B cell (primary cell): ENCODE measurements around the gene NTNG1. TPM values are rescaled to one million over a fixed set of nuclear protein-coding genes. Genes with fewer than 3 reads are reported as not detected.

Experiments
- ATAC-seq: fragments of 200-7000 bp; cut with Tn5 transposase; one replicate; pipeline ENCODE4 v1.10.0; 2021; ENCODE audit warnings: low read depth, mild to moderate bottlenecking, moderate number of reproducible peaks, moderate library complexity
- CTCF ChIA-PET: fragments of 350-600 bp; sonication (Branson Sonifier 250); formaldehyde crosslinking; loops from one replicate; lab custom pipeline; 2021; ENCODE audit warnings: antibody characterized with exemption, inconsistent platforms; lab: Charles Lee
- POLR2A ChIA-PET: fragments of 350-600 bp; sonication (Branson Sonifier 250); formaldehyde crosslinking; loops from one replicate; lab custom pipeline; 2021; ENCODE audit warnings: antibody characterized with exemption; lab: Charles Lee
- DNase-seq: peaks from one replicate; pipeline ENCODE4 v3.0.0; 2013
- H2AFZ ChIP-seq: 2 replicates; pipeline ENCODE4 v1.6.1; 2012; ENCODE audit warnings: mild to moderate bottlenecking, low read depth, low read length; ENCODE audit not compliant: insufficient read depth, poor library complexity, severe bottlenecking
- H3K27ac ChIP-seq, 2 donors: 1 replicate in 1 of 2; 2 replicates in 1 of 2; pipeline ENCODE4 v1.5.1; 2012 to 2013; ENCODE audit warnings: low read length in 2 of 2, mild to moderate bottlenecking in 2 of 2, moderate library complexity in 1 of 2
- H3K27me3 ChIP-seq, 4 experiments: fragments of 200-600 bp in 1 of 4; sonication (generic) in 1 of 4; replicated peaks in 1 of 4; 1 replicate in 2 of 4; 2 replicates in 2 of 4; pipeline versions ENCODE4 v1.6.1 to v1.7.0; 2013 to 2016; ENCODE audit warnings: low read length in 3 of 4, mild to moderate bottlenecking in 2 of 4, mixed read lengths in 1 of 4, moderate library complexity in 1 of 4; ENCODE audit not compliant: insufficient read depth in 4 of 4, control insufficient read depth in 3 of 4; ENCODE audit errors: control extremely low read depth in 1 of 4
- H3K36me3 ChIP-seq, 2 experiments: replicated peaks in 1 of 2; 1 replicate in 1 of 2; 2 replicates in 1 of 2; pipeline versions ENCODE4 v1.6.1 to v1.7.1; 2013; ENCODE audit warnings: low read length in 1 of 2; ENCODE audit not compliant: insufficient read depth in 2 of 2, control insufficient read depth in 1 of 2; ENCODE audit errors: control extremely low read depth in 1 of 2, extremely low read depth in 1 of 2
- H3K4me1 ChIP-seq, 2 donors: fragments of 200-600 bp in 1 of 2; sonication (generic) in 1 of 2; 1 replicate in 1 of 2; 2 replicates in 1 of 2; pipeline versions ENCODE4 v1.5.1 to v1.6.1; 2013 to 2017; ENCODE audit warnings: low read length in 2 of 2; ENCODE audit not compliant: control insufficient read depth in 2 of 2, insufficient read depth in 2 of 2
- H3K4me2 ChIP-seq: replicated peaks from 2 replicates; pipeline ENCODE3; 2012; ENCODE audit warnings: mild to moderate bottlenecking, low read depth, low read length; ENCODE audit not compliant: poor library complexity, severe bottlenecking
- H3K4me3 ChIP-seq, 5 experiments: fragments of 200-600 bp in 1 of 5; sonication (generic) in 1 of 5; 1 replicate in 3 of 5; 2 replicates in 2 of 5; pipeline versions ENCODE4 v1.5.1 to v1.7.0; 2011 to 2016; ENCODE audit warnings: low read length in 4 of 5, mild to moderate bottlenecking in 4 of 5, low read depth in 2 of 5, control low read depth in 1 of 5, moderate library complexity in 1 of 5; ENCODE audit not compliant: insufficient read depth in 1 of 5; ENCODE audit errors: control extremely low read depth in 1 of 5, extremely low read depth in 1 of 5
- H3K79me2 ChIP-seq: fragments of 200-600 bp; sonication (generic); one replicate; pipeline ENCODE4 v1.6.0; 2016; ENCODE audit warnings: low read length; ENCODE audit not compliant: control insufficient read depth, insufficient read depth
- H3K9ac ChIP-seq: fragments of 200-600 bp; sonication (generic); 2 replicates; pipeline ENCODE4 v1.6.1; 2017; ENCODE audit warnings: mild to moderate bottlenecking, low read length, moderate library complexity
- H3K9me3 ChIP-seq, 3 donors: one replicate each; pipeline versions ENCODE4 v1.6.1 to v1.7.1; 2013; ENCODE audit warnings: low read length in 2 of 3; ENCODE audit not compliant: control insufficient read depth in 2 of 3, insufficient read depth in 1 of 3; ENCODE audit errors: control extremely low read depth in 1 of 3
- H4K20me1 ChIP-seq: 2 replicates; pipeline ENCODE4 v1.6.0; 2012; ENCODE audit warnings: mild to moderate bottlenecking, low read length; ENCODE audit not compliant: insufficient read depth, control insufficient read depth, poor library complexity, severe bottlenecking
- H3K27ac Mint-ChIP-seq: one replicate; pipeline ENCODE4 v1.8.0; 2021; ENCODE audit warnings: mixed read lengths
- H3K27me3 Mint-ChIP-seq: one replicate; pipeline ENCODE4 v1.8.0; 2021; ENCODE audit warnings: mixed read lengths
- H3K4me1 Mint-ChIP-seq: one replicate; pipeline ENCODE4 v1.8.0; 2021; ENCODE audit warnings: mixed read lengths
- H3K4me3 Mint-ChIP-seq: one replicate; pipeline ENCODE4 v1.8.0; 2021; ENCODE audit warnings: mixed read lengths
- H3K9me3 Mint-ChIP-seq: one replicate; pipeline ENCODE4 v1.8.0; 2022; ENCODE audit warnings: mixed read lengths; ENCODE audit not compliant: insufficient read depth
- CTCF ChIP-seq: fragments of 200-600 bp; IDR thresholded peaks from one replicate; pipeline ENCODE4 v1.8.0; 2022; ENCODE audit warnings: antibody characterized with exemption, mild to moderate bottlenecking
- EZH2 ChIP-seq: IDR thresholded peaks from 2 replicates; pipeline ENCODE4 v1.6.1; 2012; ENCODE audit warnings: borderline replicate concordance, low read depth, mild to moderate bottlenecking, moderate library complexity, low read length; ENCODE audit not compliant: insufficient read depth, poor library complexity, severe bottlenecking
- WGBS: methylation state at CpG from one replicate; pipeline ENCODE4 v1.1.5; 2013; ENCODE audit warnings: missing lambda C conversion rate; ENCODE audit not compliant: insufficient coverage; 5-methylcytosine and 5-hydroxymethylcytosine counted together
- intact Hi-C: fragments of 100-400 bp; cut with micrococcal nuclease; formaldehyde crosslinking; loops from one replicate; pipeline ENCODE4 v1.10.0; 2022
- polyA plus RNA-seq: library from polyadenylated mRNA; depleted of rRNA; stranded (reverse); fragments of >200 nt; gene quantifications from 2 replicates; pipeline ENCODE4 v1.2.3, GENCODE V29; 2012
- total RNA-seq, 2 donors: library from RNA; stranded (reverse); fragments of 120-200 nt in 1 of 2; gene quantifications; 1 replicate in 1 of 2; 2 replicates in 1 of 2; pipeline versions ENCODE4 v1.2.3 to v1.2.4, GENCODE V29; 2013 to 2022

NTNG1 gene
- total and polyA plus RNA-seq, 2 donors (not counting 1 experiment from before 2014, with no cell fraction given), result 2.8 to 3.7 TPM

- H3K4me3 Mint-ChIP-seq, result no peak overlapping the region
- ATAC-seq (no peak), DNase-seq (no peak)
- no peaks in the 10 kb centered on the region for H3K27me3 ChIP-seq
- ChIA-PET CTCF (no interaction called here), POLR2A (no interaction called here)
- no peak overlapping the region for H3K9ac ChIP-seq
- H4K20me1 ChIP-seq, result no peaks in the 10 kb centered on the region
- H3K4me2 ChIP-seq, result no peak overlapping the region
- intact Hi-C loops, result no loop called here
- H3K27ac Mint-ChIP-seq, result no peak overlapping the region
- TF ChIP-seq EZH2 (no peak), CTCF (no peak)
- H3K36me3 ChIP-seq, result no peaks in the 10 kb centered on the region
- no peak overlapping the region for H3K4me3 ChIP-seq
- no peak overlapping the region for H3K27ac ChIP-seq
- H3K27me3 Mint-ChIP-seq, result no peaks in the 10 kb centered on the region
- H3K4me1 Mint-ChIP-seq, result peaks cover 11% of the 10 kb centered on the region
- H3K9me3 ChIP-seq, result no peaks in the 10 kb centered on the region
- WGBS, result 100% methylated on average over 2 of the region's 2 CpGs
- H3K79me2 ChIP-seq, result no peaks in the 10 kb centered on the region
- no peak overlapping the region for H2AFZ ChIP-seq
- no peaks in the 10 kb centered on the region for H3K4me1 ChIP-seq
- H3K9me3 Mint-ChIP-seq, result no peaks in the 10 kb centered on the region
These were observed 89.3 kb downstream of the NTNG1 start for GRCh38 chr1:107230121-107230520.

GRCh38 chr1:107231291-107231690 lies 90.5 kb downstream of the NTNG1 start:
- no peak overlapping the region for H3K4me3 ChIP-seq
- H3K27me3 Mint-ChIP-seq, result no peaks in the 10 kb centered on the region
- no peak for ATAC-seq
- no peak for DNase-seq
- ChIA-PET CTCF (interaction anchor here (0.6 kb wide), 1 partner anchor 89 kb away, joined by 4 read pairs; no protein-coding TSS in a partner anchor), POLR2A (no interaction called here)
- TF ChIP-seq EZH2 (no peak), CTCF (no peak)
- no peaks in the 10 kb centered on the region for H3K27me3 ChIP-seq
- 100% methylated on average over 1 of the region's 2 CpGs for whole genome bisulfite sequencing
- no peak overlapping the region for H2AFZ ChIP-seq
- no peaks in the 10 kb centered on the region for H3K36me3 ChIP-seq
- no peak overlapping the region for H3K27ac ChIP-seq
- H3K4me1 ChIP-seq, result no peaks in the 10 kb centered on the region
- H3K79me2 ChIP-seq, result no peaks in the 10 kb centered on the region
- peaks cover 5% of the 10 kb centered on the region for H3K9me3 Mint-ChIP-seq
- H3K4me1 Mint-ChIP-seq, result peaks cover 10% of the 10 kb centered on the region
- H3K4me3 Mint-ChIP-seq, result no peak overlapping the region
- no peak overlapping the region for H3K4me2 ChIP-seq
- no peak overlapping the region for H3K9ac ChIP-seq
- no peaks in the 10 kb centered on the region for H3K9me3 ChIP-seq
- no peaks in the 10 kb centered on the region for H4K20me1 ChIP-seq
- H3K27ac Mint-ChIP-seq, result no peak overlapping the region
- intact Hi-C loops, result no loop called here
